Uterus (tissue), 4 donors: ENCODE results near the gene PDK2. TPM values are rescaled to one million over a fixed set of nuclear protein-coding genes. Genes with fewer than 3 reads are reported as not detected.

Experiments used
- DNase-seq, 2 donors: peaks; one replicate each; pipeline ENCODE4 v3.0.0-alpha.2; 2019 to 2020
- H3K27ac ChIP-seq, 2 donors: fragments of 200-600 bp; sonication (generic); 1 replicate in 1 of 2; 2 replicates in 1 of 2; pipeline ENCODE4 v1.5.1; 2016 to 2018
- H3K27me3 ChIP-seq, 2 donors: fragments of 200-600 bp; sonication (generic); one replicate each; pipeline ENCODE4 v1.5.1; 2018 to 2019; ENCODE audit warnings: control low read depth in 1 of 2
- H3K36me3 ChIP-seq, 2 donors: fragments of 200-600 bp; sonication (generic); one replicate each; pipeline ENCODE4 v1.5.1; 2019; ENCODE audit warnings: control low read depth in 1 of 2
- H3K4me1 ChIP-seq, 2 donors: fragments of 200-600 bp; sonication (generic); one replicate each; pipeline ENCODE4 v1.5.1; 2018 to 2019; ENCODE audit warnings: control low read depth in 1 of 2
- H3K4me3 ChIP-seq, 2 donors: fragments of 200-600 bp; sonication (generic); 1 replicate in 1 of 2; 2 replicates in 1 of 2; pipeline ENCODE4 v1.5.1; 2018 to 2019; ENCODE audit warnings: mild to moderate bottlenecking in 1 of 2
- H3K9me3 ChIP-seq, 2 donors: fragments of 200-600 bp; sonication (generic); one replicate each; pipeline ENCODE4 v1.5.1; 2019; ENCODE audit warnings: control low read depth in 1 of 2
- CTCF ChIP-seq, 4 experiments: fragments of 200-600 bp in 2 of 4; fragments of 450-650 bp in 2 of 4; sonication (generic) in 2 of 4; IDR thresholded peaks; one replicate each; pipeline ENCODE4 v1.5.1; 2016 to 2019; ENCODE audit warnings: antibody characterized with exemption in 4 of 4, mild to moderate bottlenecking in 2 of 4, moderate library complexity in 1 of 4
- POLR2A ChIP-seq, 2 donors: fragments of 450-650 bp; IDR thresholded peaks; one replicate each; pipeline ENCODE4 v1.6.1; 2016; ENCODE audit warnings: antibody characterized with exemption in 2 of 2, mild to moderate bottlenecking in 1 of 2, moderate library complexity in 1 of 2
- intact Hi-C: fragments of 100-400 bp; cut with DNase I; formaldehyde crosslinking; loops from one replicate; pipeline ENCODE4 v1.15.1; 2023; ENCODE audit warnings: low total_unique reads
- total RNA-seq, 4 donors: library from RNA; depleted of rRNA in 3 of 4; stranded (reverse); fragments of >200 nt in 3 of 4; gene quantifications; one replicate each; pipeline versions ENCODE4 v1.1.0 to v1.2.4, GENCODE V29; 2014 to 2023
- donor health status: DM: yes; HTN: yes; CAD: no.

The PDK2 gene
- total RNA-seq, 4 donors from 2014 or later = 12.9 to 62.6 (median 32.4) TPM

GRCh38 chr17:50095626-50096037 lies 481 bp downstream of the PDK2 start:
- DNase-seq = peak in 1 of 2 donors; percentile 46
- peak overlapping the region; percentile 59 to 85 for H3K4me3 ChIP-seq
- no peaks in the 10 kb centered on the region for H3K27me3 ChIP-seq
- peak overlapping the region; percentile 78 to 84 for H3K27ac ChIP-seq
- TF ChIP-seq CTCF (IDR thresholded peaks at IDR 0.05) = no peak
- no peak for TF ChIP-seq POLR2A (IDR thresholded peaks at IDR 0.05)
- H3K4me1 ChIP-seq = peaks cover 0 to 13% of the 10 kb centered on the region in 2 donors
- no peaks in the 10 kb centered on the region for H3K9me3 ChIP-seq
- no peaks in the 10 kb centered on the region for H3K36me3 ChIP-seq
- intact Hi-C loops = no loop called here

- H3K4me3 ChIP-seq = peak overlapping the region; percentile 59 to 85
- H3K9me3 ChIP-seq = no peaks in the 10 kb centered on the region
- H3K27me3 ChIP-seq = no peaks in the 10 kb centered on the region
- DNase-seq = no peak
- no peaks in the 10 kb centered on the region for H3K36me3 ChIP-seq
- H3K27ac ChIP-seq = peak overlapping the region; percentile 78 to 84
- intact Hi-C loops = no loop called here
- H3K4me1 ChIP-seq = peaks cover 0 to 13% of the 10 kb centered on the region in 2 donors
- TF ChIP-seq POLR2A (IDR thresholded peaks at IDR 0.05) (no peak), CTCF (IDR thresholded peaks at IDR 0.05) (no peak)
These were observed 941 bp downstream of the PDK2 start for GRCh38 chr17:50096092-50096491.

- intact Hi-C loops = no loop called here
- Histone ChIP-seq H3K36me3 (no peaks in the 10 kb centered on the region), H3K9me3 (no peaks in the 10 kb centered on the region), H3K4me1 (peaks cover 0 to 17% of the 10 kb centered on the region in 2 donors), H3K27ac (peak overlapping the region; percentile 78 to 84), H3K27me3 (no peaks in the 10 kb centered on the region), H3K4me3 (peak overlapping the region in 1 of 2 donors; percentile 59)
- TF ChIP-seq POLR2A (IDR thresholded peaks at IDR 0.05) (no peak), CTCF (IDR thresholded peaks at IDR 0.05) (no peak)
- no peak for DNase-seq
These were observed 1.6 kb downstream of the PDK2 start for GRCh38 chr17:50096758-50097157.

GRCh38 chr17:50097455-50097854 lies 2.3 kb downstream of the PDK2 start:
- TF ChIP-seq POLR2A (IDR thresholded peaks at IDR 0.05) = no peak
- no peak for TF ChIP-seq CTCF (IDR thresholded peaks at IDR 0.05)
- no peak for DNase-seq
- H3K9me3 ChIP-seq = no peaks in the 10 kb centered on the region
- no peaks in the 10 kb centered on the region for H3K36me3 ChIP-seq
- no peaks in the 10 kb centered on the region for H3K27me3 ChIP-seq
- no peak overlapping the region for H3K4me3 ChIP-seq
- intact Hi-C loops = no loop called here
- peaks cover 0 to 24% of the 10 kb centered on the region in 2 donors for H3K4me1 ChIP-seq
- H3K27ac ChIP-seq = no peak overlapping the region

- Histone ChIP-seq H3K4me3 (no peak overlapping the region), H3K27ac (no peak overlapping the region), H3K4me1 (peaks cover 0 to 29% of the 10 kb centered on the region in 2 donors), H3K9me3 (no peaks in the 10 kb centered on the region), H3K36me3 (no peaks in the 10 kb centered on the region), H3K27me3 (no peaks in the 10 kb centered on the region)
- DNase-seq = no peak
- TF ChIP-seq CTCF (IDR thresholded peaks at IDR 0.05) = no peak
- TF ChIP-seq POLR2A (IDR thresholded peaks at IDR 0.05) = no peak
- intact Hi-C loops = no loop called here
These were observed 2.8 kb downstream of the PDK2 start for GRCh38 chr17:50097926-50098325.
